ENCODE results near the gene CLN5.

CLN5 gene

DNA sequence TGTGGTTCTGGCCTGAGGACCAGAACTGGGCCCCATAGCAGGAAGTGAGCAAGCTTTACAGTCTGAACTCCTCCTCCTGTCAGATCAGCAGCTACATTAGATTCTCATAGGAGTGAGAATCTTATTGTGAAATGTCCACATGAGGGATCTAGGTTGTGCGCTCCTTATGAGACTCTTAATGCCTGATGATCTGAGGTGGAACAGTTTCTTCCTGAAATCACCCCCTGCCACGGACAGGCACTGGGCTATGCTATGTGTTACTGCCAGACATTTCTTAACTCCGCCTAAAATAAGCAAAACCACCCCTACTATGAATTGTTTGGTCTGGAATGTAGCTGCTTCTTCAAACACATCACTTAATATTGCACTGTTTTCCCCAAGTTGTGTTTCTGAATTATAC is 30.5 kb downstream of the CLN5 start:
- no peak for DNase-seq

DNA sequence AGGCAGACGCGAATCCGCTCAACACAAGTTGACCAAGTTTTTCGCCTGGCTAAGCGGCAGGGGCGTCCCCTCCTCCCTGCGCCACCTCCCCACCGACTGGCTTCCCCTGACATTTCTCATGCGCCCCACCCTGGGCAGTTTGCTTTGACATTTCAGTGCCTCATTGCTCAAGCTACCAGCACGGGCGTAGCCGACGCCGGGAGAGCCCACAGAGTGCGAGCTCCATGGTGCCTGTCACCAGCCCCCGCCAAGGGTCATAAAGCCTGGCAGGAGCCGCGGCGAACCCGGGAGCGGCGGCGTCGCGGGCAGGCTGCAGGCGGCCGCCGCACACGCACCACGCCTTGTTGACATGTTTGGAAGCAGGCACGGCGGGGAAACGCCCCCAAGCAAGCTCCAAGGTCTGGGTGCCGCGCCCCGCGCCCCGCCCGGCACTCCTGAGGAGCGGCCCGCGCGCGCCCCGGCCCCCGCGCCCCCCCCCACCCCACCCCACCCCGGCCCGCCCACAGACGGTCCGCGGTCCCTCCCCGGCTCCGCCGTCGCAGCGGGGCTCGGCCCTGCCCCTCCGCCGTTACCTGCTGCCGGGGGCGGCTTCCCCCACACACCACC is 34.5 kb downstream of the CLN5 start:
- peak; percentile 76 to 93 for DNase-seq

DNA sequence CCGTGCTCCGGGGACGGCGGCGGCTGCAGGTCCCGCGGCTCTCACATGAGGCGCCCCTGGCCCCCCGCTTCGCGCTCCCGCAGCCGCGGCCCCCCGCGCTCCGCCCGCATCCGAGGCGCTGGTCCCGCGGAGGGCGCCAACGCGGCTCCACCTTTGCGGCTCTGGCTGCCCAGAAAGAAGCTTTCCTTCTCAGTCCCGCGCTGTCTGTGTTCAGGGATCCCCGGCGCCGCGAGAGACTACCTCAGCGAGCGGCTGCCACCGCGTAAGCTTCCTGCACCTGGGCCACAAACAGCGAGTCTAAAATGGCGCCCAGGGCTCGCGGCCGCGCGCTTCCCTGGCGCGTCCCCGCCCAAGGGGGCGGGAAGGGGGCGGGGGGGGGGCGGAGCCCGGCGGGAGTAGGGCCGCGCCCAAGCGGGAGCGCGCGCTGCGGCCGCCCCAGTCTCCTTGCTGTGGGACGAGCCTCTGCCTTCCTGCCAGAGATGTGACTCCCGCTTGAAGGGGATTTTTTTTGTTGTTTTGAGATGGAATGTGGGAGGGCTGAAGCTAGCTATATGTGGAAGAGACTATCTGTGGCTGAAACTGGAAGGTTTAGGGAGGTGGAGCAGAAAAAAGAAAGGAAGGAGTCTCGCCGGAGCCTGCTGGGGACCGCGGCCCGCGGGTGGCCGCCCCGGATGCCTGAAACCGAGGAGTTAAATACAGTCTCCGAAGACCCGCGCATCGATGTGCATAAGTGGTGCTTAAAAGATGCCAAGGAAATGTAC is 35.2 kb downstream of the CLN5 start, which contains the start of gene FBXL3:
FBXL3 (minus strand) TSS at position 299 of the 761 bp plus-strand sequence. CDS start 5,299 bp downstream, outside the sequence.
- DNase-seq = peak; percentile 79 to 97

DNA sequence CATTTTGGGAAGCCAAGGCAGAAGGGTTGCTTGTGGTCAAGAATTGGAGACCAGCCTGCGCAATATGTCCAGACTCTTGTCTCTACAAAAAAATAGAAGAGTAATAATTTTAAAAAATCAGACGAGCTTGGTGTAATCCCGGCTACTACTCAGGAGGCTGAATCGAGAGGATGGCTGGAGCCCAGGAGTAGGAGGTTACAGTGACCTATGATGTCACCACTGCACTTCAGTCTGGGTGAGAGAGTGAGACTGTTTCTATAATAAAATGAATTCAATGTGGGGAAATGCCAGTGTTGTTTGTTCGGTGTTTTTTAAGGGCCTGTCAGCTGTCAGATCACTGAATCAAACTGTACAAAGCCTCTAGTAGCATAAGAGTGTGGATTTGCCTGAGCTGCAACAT is 36.3 kb downstream of the CLN5 start:
- DNase-seq = no peak

DNA sequence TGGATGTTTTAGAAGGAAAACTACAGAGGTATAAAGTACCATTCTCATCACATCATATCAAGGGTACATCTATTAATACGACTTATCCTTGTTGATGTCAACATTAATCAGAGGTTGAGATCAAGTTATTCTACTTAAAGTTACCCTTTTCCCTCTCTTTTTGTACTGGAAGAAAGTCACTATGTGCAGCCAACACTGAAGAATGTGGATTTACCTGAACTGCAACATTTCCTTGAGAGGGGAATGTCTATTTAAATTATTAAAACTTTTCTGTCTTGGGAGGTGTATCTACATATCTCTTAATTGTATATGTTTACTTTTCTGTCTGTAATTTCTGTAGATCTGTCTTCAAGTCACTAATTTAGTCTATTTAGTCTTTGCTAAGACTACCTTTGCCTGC is 37.6 kb downstream of the CLN5 start:
- DNase-seq = no peak

DNA sequence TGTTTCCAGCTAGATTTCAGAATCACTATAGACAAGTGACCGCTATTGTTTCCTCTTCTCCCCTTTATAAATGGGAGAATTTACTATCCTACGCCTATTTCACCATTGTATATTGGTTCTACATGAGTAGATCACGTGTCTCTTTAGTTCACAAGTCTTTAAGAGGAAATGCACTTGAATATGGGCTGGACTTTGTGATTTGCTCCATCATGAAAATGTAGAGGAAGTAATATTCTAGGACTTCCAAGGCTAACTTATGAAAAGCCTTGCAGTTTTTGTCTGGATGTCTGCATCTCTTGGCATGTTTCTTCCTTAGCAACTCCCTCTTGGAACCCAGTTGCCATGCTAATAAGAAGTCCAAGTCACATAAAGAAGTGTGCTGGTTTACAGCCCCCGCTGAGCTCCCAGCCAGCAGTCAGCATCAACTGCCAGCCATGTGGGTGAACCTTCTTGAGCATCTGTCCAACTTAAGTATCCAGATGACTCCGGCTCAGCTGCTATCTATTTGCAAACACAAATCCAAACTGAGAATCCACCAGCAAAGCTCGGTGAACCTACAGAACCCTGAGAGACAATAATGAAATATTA is 39.9 kb downstream of the CLN5 start:
- no peak for DNase-seq

DNA sequence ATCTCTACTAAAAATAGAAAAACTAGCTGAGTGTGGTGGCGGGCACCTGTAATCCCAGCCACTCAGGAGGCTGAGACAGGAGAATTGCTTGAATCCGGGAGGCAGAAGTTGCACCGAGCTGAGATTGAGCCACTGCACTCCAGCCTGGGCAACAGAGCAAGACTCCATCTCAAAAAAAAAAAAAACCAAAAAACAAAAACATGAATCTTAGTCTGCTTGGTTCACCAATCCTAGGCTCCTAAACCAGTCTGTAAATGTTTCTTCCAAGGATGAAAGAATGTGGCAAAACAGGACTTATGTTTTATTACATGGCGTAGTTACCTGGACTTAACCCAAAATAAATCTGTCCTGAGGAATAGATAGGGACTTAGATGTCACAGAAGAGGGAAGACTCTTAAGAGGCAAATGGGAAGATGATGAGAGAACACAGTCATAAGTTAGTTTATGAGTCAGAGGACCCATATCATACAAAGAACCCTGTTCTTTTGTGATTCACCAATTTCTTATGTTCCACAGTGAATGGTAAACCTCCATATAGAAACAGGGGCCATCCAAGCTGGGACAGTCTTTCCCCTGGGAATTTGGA is 41.9 kb downstream of the CLN5 start:
- no peak for DNase-seq

DNA sequence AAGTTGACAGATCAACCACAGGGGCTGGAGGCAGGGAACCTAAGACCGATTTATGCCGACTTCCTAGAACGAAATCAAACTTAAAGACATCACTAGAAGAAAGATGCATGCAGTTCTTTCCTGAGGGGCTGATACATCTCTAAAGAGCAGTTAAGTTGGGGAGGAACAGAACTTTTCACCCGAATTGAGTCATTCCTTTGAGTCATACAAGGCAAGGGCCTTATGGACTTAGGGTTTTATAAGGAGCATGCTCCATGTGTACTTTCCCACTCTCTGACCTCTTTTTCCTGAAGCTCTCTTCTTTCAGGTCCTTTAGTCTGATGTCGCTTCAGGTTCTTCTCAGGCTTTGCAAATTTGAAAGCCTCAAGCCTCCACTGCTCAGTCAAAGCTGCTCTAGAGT is 43.0 kb downstream of the CLN5 start:
- DNase-seq = no peak

DNA sequence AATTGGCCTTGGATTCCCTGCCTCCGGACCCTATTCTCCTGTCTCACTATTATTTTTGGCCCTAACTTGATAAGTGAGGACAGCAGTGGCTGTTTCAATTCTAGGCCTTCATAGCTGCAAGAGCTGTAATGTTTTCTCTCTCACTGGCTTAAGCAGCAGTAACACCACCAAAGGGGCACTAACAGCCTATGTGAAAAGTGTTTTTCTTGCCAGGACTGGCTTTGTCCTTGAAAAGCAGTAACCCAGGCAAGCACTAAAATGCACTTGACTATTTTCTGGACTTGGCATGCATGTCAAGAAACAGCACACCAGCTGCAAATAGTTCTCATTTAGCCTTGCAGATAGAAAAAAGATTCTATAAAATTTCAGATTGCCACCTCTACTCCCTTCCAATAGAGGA is 44.4 kb downstream of the CLN5 start:
- no peak for DNase-seq

DNA sequence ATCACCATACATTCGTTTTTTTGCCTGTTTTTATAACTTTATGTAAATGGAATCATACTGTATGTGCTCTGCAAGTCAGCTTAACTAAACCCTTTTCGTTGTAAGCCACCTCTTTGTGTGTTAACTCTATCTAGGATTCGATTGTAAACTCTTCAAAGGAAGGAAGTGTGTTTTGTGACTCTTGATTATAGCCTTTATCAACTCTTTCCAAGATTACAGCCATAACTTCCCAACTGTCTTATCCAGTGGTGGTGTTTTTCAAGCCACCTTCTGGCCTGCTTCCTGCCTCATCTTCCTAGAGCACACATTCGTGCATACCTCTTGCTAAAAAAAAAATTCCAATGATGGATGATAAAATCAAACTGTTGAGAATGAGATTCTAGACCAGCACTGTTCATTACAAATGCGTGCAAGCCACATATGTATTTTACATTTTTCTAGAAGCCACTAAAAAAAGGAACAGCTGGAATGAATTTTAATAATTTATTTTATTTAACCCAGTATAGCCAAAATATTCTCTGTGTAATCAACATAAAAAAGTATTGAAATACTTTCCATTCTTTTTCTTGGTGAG is 47.1 kb downstream of the CLN5 start:
- no peak for DNase-seq

DNA sequence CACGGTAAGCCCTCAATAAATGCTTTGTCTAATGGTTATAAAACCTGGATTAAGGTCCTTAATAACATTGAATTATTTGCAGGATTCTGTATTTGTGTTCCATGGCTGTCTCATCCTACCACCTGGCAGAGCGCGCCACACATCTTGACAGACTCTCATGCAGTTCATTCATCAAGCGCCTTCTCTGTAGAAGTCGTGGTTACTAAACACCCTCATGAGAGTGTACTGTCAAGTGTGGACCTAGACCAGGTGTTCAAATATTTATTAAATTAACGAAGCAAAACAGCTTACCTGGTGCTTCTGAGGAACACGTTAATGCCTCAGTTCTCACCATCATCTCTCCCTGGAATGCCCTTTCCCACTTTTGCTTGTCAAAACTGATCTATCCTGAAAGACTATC is 48.2 kb downstream of the CLN5 start:
- no peak for DNase-seq

DNA sequence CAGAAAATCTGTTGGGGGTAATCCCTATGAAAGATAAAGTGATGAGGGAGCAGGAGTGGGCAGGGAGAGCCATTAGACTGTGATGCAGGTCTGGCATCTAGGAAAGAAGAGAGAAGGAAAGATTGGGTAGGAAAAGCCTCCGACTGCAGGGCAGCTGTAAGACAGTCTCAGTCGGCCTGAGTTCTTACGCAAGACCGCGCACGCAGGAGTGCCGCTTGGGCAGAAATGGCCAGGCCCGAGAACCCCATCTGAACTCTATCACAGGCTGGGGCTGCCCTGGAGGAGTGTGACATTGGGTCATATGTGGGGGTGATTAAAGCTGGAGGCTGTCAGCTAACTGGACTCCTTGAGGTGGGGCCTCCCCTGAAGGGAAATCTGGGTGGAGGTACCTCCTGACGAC is 49.0 kb downstream of the CLN5 start:
- DNase-seq = no peak

DNA sequence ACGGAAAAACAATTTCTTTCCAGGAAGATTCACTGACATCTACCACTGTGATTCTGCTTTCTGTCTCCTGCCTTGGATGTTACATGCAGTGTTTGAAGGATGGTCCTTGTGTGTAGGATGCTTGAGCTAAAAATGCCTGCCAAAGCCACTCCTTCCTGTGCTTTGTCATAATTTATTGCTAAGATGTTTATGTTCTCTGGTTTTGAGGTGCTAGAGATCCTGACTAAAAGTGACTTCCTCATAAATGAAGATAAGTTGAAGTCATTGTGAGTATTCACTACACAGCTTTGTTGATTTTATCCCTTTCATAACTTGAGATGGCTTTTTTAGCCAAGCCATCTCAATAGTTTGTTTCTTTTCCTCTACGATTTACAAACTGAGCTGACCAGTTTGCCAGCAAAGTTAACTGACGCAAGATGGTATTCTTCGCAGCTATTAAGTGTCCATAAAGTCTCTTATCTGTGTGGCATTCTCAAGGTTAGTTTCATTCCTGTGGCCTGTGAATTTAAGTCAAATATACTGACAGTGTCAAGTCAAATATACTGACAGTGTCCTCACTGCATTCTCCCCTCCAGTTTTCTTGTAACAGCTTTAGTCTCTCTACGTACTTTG is 50.8 kb downstream of the CLN5 start:
- DNase-seq = no peak

DNA sequence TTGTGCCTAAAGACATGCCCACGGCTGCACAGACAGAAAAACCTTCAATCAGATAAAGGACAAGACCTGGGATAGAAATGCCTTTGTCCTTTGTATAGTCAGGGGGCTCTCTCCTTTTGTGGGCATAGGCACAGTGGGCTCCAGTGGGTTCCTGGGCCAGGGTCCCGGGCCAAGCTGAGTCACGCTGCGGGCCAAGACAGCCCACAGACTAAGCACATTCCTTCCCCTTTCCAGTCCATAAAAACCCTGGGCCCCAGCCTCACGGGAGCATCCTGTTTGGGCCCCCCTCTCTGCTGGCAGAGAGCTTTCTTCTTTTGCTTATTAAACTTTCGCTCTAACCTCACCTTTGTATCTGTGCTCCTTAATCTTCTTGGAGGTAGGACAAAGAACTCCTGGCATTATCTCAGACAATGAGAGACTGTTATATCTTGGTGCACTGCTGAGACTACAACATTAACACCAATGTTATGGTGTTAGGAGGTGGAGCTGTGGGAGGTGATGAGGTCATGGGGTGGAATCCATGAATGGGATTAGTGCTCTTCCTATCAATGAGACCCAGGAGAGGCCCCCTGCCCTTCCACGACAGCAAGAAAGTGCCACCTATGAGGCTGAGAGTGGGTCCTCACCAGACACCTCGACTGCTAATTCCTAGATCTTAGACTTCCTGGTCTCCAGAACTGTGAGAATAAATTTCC is 55.9 kb downstream of the CLN5 start:
- no peak for DNase-seq

DNA sequence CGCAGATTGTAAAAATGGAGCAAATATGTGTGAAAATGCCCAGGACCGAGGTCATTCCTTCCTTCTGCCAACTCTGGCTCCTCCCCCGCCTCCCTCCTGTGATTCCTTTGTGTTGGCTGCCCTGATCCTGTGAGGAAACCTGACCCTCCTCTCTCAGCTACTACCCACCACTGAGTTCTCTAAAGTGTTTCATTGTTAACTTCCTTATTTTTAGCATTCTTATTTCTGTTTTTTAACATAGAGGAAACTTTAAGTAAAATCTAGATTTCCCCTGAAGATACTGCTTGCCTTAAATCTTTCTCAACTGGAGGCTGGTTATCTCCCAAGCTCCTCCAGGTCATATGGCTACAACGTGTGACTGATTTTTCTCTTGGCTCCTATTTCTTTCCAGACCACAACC is 56.8 kb downstream of the CLN5 start:
- no peak for DNase-seq

DNA sequence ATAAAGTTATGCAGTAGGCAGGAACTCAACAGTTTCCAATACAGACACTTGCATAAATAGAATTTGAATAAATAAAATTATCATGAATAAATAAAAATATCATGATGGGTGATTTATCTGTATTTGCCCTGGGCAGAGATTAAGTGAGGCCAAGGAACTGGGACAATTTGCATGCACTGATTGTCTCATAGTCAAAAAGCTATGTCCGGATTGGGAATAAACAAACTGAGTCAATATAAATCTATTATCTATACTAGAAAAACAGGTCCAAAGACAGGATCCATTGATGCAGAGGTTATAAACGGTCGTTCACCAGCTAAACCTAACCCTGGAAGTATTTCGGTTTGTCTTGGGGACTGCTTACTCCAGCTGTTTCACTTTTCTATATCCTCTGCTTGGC is 61.3 kb downstream of the CLN5 start:
- no peak for DNase-seq
